Body of pancreas (tissue), 4 donors: ENCODE results near the gene C15orf62. TPM values are rescaled to one million over a fixed set of nuclear protein-coding genes. Genes with fewer than 3 reads are reported as not detected.

ENCODE experiments used
- ATAC-seq: fragments of 150-250 bp; one replicate; pipeline ENCODE4 v1.9.1; 2016
- DNase-seq, 4 donors: peaks; one replicate each; pipeline ENCODE4 v3.0.0-alpha.2; 2019
- H3K27ac ChIP-seq, 4 donors: fragments of 200-600 bp; sonication (generic); 1 replicate in 3 of 4; 2 replicates in 1 of 4; pipeline versions ENCODE4 v1.5.1 to v1.6.1; 2016 to 2019; ENCODE audit warnings: mild to moderate bottlenecking in 1 of 4, mixed read lengths in 1 of 4, moderate library complexity in 1 of 4
- H3K27me3 ChIP-seq, 2 donors: fragments of 200-600 bp; sonication (generic); one replicate each; pipeline ENCODE4 v1.6.0; 2016; ENCODE audit warnings: mild to moderate bottlenecking in 1 of 2
- H3K36me3 ChIP-seq, 2 donors: fragments of 200-600 bp; sonication (generic); replicated peaks in 1 of 2; 2 replicates each; pipeline ENCODE4 v1.5.1; 2016; ENCODE audit warnings: low read depth in 2 of 2; ENCODE audit not compliant: insufficient read depth in 1 of 2
- H3K4me1 ChIP-seq: fragments of 200-600 bp; sonication (generic); one replicate; pipeline ENCODE4 v1.6.0; 2016
- H3K4me3 ChIP-seq, 2 donors: fragments of 200-600 bp; sonication (generic); 1 replicate in 1 of 2; 2 replicates in 1 of 2; pipeline ENCODE4 v1.5.1; 2016 to 2019
- H3K9me3 ChIP-seq, 3 donors: fragments of 200-600 bp; sonication (generic); 1 replicate in 2 of 3; 2 replicates in 1 of 3; pipeline ENCODE4 v1.5.1; 2016
- CTCF ChIP-seq, 7 experiments: fragments of 450-650 bp in 4 of 7; fragments of 200-600 bp in 3 of 7; sonication (generic) in 3 of 7; IDR thresholded peaks; one replicate each; pipeline ENCODE4 v1.5.1; 2016 to 2019; ENCODE audit warnings: antibody characterized with exemption in 7 of 7
- POLR2A ChIP-seq, 3 donors: fragments of 450-650 bp; IDR thresholded peaks; one replicate each; pipeline ENCODE4 v1.6.1; 2016; ENCODE audit warnings: antibody characterized with exemption in 3 of 3, mild to moderate bottlenecking in 2 of 3
- WGBS, 2 donors: methylation state at CpG; one replicate each; pipeline ENCODE4 v1.1.5; 2017; 5-methylcytosine and 5-hydroxymethylcytosine counted together
- intact Hi-C: fragments of 100-400 bp; cut with DNase I; formaldehyde crosslinking; loops from one replicate; pipeline ENCODE4 v1.15.1; 2023
- total RNA-seq, 2 donors: library from RNA; depleted of rRNA; stranded (reverse); fragments of >200 nt; gene quantifications; one replicate each; pipeline ENCODE4 v1.1.0, GENCODE V29; 2016

C15orf62 gene
- total RNA-seq, 2 donors from 2014 or later: 0.26 TPM; not detected in 1

GRCh38 chr15:40803688-40804087, 33.9 kb downstream of the C15orf62 start:
- Histone ChIP-seq H3K27me3 (no peaks in the 10 kb centered on the region), H3K4me1 (peaks cover 27% of the 10 kb centered on the region), H3K36me3 (no peaks in the 10 kb centered on the region), H3K4me3 (no peak overlapping the region), H3K9me3 (no peaks in the 10 kb centered on the region), H3K27ac (no peak overlapping the region)
- TF ChIP-seq POLR2A (IDR thresholded peaks at IDR 0.05): no peak
- TF ChIP-seq CTCF (IDR thresholded peaks at IDR 0.05): peak in 1 of 7 experiments; percentile 14
- peak in 1 of 4 donors; percentile 45 for DNase-seq
- intact Hi-C loops: no loop called here
- WGBS, 2 donors: 53 to 64% methylated on average over 1 of the region's 1 CpG
- no peak for ATAC-seq

- Histone ChIP-seq H3K27ac (peak overlapping the region; percentile 73 to 89 (median 88)), H3K4me1 (peaks cover 28% of the 10 kb centered on the region), H3K36me3 (peaks cover 0 to 3% of the 10 kb centered on the region in 2 donors), H3K27me3 (no peaks in the 10 kb centered on the region), H3K4me3 (peak overlapping the region; percentile 70 to 74), H3K9me3 (no peaks in the 10 kb centered on the region)
- no peak for ATAC-seq
- intact Hi-C loops: no loop called here
- DNase-seq: no peak
- whole genome bisulfite sequencing, 2 donors: 0% methylated on average over 2 of the region's 2 CpGs
- no peak for TF ChIP-seq POLR2A (IDR thresholded peaks at IDR 0.05)
- no peak for TF ChIP-seq CTCF (IDR thresholded peaks at IDR 0.05)
Observed at GRCh38 chr15:40806672-40807027, 36.9 kb downstream of the C15orf62 start.

- H3K9me3 ChIP-seq: no peaks in the 10 kb centered on the region
- ATAC-seq (peak; percentile 98), DNase-seq (peak; percentile 95 to 98 (median 98))
- H3K36me3 ChIP-seq: peaks cover 0 to 5% of the 10 kb centered on the region in 2 donors
- 0% methylated on average over 8 to 64 of the region's 64 CpGs for WGBS, 2 donors
- peaks cover 28% of the 10 kb centered on the region for H3K4me1 ChIP-seq
- intact Hi-C loops: no loop called here
- H3K4me3 ChIP-seq: peak within 1 kb of the TSS; percentile 70 to 74
- peak within 1 kb of the TSS; percentile 73 to 89 (median 88) for H3K27ac ChIP-seq
- TF ChIP-seq CTCF (IDR thresholded peaks at IDR 0.05) (peak in 4 of 7 experiments; percentile 19 to 39 (median 33)), POLR2A (IDR thresholded peaks at IDR 0.05) (peak in 2 of 3 donors; percentile 53 to 63)
- H3K27me3 ChIP-seq: no peaks in the 10 kb centered on the region
Observed at GRCh38 chr15:40807028-40807887, 37.5 kb downstream of the C15orf62 start, which contains the start of the genes DNAJC17 and ZFYVE19. Gene DNAJC17, minus strand, starts transcription at chr15:40807473. Its CDS starts 27 bp downstream, at chr15:40807446. Gene ZFYVE19, plus strand, starts transcription at chr15:40807089. Its CDS starts 501 bp downstream, at chr15:40807590.

- no peak for TF ChIP-seq POLR2A (IDR thresholded peaks at IDR 0.05)
- no peak for TF ChIP-seq CTCF (IDR thresholded peaks at IDR 0.05)
- no peaks in the 10 kb centered on the region for H3K27me3 ChIP-seq
- peak overlapping the region in 3 of 4 donors; percentile 73 to 89 (median 87) for H3K27ac ChIP-seq
- H3K4me1 ChIP-seq: peaks cover 28% of the 10 kb centered on the region
- peaks cover 0 to 5% of the 10 kb centered on the region in 2 donors for H3K36me3 ChIP-seq
- no peaks in the 10 kb centered on the region for H3K9me3 ChIP-seq
- ATAC-seq (no peak), DNase-seq (no peak)
- intact Hi-C loops: no loop called here
- H3K4me3 ChIP-seq: peak overlapping the region; percentile 70 to 74
- 7 to 57% methylated on average over 15 to 19 of the region's 19 CpGs for WGBS, 2 donors
Observed at GRCh38 chr15:40807888-40808461, 38.2 kb downstream of the C15orf62 start.
